ENCODE data around the gene BRAP. TPM values are rescaled to one million over a fixed set of nuclear protein-coding genes. Genes with fewer than 3 reads are reported as not detected.
"Not testable (repeated sequence)": the region's sequence is repeated elsewhere in the genome, so short reads cannot be mapped to it uniquely, and the experiment has no call there.

The BRAP gene
- total RNA-seq, 2 donors from 2014 or later = 10.1 to 13.4 TPM

DNA sequence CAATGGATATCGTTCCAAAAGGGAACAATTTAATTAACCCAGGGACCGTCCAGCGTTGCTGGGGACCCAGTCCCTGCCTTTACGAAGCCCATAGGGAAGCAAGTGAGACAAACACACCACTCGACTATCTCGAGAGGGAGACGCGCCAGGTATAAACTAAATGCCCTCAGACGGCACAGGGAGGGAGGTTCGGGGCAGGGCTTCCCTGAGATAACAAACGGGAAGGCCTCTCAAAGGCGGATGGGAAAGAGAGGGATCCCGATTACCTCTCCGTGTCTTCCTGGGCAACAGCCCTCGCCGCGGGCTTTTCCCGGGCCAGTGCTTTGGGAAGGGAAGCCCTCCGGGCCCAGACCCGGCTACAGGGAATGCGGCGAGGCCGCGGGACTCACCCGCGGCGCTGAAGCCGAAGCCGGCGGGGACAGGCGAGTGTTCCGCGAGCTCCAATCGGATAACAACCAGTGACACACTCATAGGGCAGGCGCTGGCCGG, 390 bp downstream of the BRAP start:
- no peaks in the 10 kb centered on the region for H3K9me3 ChIP-seq
- peak overlapping the region; percentile 95 to 99 for H3K4me3 ChIP-seq
- H3K36me3 ChIP-seq = peaks cover 27% of the 10 kb centered on the region
- H3K4me1 ChIP-seq = peaks cover 0 to 25% of the 10 kb centered on the region in 2 donors
- TF ChIP-seq, protein P1, sequence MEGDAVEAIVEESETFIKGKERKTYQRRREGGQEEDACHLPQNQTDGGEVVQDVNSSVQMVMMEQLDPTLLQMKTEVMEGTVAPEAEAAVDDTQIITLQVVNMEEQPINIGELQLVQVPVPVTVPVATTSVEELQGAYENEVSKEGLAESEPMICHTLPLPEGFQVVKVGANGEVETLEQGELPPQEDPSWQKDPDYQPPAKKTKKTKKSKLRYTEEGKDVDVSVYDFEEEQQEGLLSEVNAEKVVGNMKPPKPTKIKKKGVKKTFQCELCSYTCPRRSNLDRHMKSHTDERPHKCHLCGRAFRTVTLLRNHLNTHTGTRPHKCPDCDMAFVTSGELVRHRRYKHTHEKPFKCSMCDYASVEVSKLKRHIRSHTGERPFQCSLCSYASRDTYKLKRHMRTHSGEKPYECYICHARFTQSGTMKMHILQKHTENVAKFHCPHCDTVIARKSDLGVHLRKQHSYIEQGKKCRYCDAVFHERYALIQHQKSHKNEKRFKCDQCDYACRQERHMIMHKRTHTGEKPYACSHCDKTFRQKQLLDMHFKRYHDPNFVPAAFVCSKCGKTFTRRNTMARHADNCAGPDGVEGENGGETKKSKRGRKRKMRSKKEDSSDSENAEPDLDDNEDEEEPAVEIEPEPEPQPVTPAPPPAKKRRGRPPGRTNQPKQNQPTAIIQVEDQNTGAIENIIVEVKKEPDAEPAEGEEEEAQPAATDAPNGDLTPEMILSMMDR (IDR thresholded peaks at IDR 0.05) = no peak
- H3K27me3 ChIP-seq = no peaks in the 10 kb centered on the region
- DNase-seq (ENCODE audit: low spot score) = no peak
- peak overlapping the region; percentile 89 to 90 for H3K27ac ChIP-seq

DNA sequence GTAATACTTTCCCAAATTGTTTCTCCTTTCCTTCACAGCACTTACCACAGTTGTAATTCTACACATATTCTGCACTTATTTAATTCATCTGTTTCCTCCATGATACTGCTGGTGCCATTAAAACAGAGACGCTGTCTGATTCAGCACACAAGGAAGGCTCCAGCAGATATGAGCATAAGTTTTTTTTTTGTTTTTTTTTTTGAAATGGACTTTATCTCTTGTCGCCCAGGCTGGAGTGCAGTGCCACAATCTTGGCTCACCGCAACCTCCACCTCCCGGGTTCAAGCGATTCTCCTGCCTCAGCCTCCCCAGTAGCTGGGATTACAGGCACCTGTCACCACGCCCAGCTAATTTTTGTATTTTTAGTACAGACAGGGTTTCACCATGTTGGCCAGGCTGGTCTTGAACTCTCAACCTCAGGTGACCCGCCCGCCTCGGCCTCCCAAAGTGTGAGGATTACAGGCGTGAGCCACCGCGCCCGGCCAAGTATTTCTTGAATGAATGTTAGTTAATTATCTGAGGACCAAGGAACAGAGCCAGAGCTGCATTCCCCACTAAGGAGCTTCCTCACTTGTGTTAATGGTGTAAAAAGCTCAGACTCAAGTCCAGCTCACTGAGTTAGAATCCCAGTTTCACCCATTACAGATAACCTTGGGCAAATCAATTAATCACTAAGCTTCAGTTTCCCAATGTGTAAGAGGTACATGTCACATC, 1.1 kb downstream of the BRAP start:
- not testable (repeated sequence) for DNase-seq (ENCODE audit: low spot score)
- peak overlapping the region in 1 of 2 donors; percentile 89 for H3K27ac ChIP-seq
- peaks cover 34% of the 10 kb centered on the region for H3K36me3 ChIP-seq

DNA sequence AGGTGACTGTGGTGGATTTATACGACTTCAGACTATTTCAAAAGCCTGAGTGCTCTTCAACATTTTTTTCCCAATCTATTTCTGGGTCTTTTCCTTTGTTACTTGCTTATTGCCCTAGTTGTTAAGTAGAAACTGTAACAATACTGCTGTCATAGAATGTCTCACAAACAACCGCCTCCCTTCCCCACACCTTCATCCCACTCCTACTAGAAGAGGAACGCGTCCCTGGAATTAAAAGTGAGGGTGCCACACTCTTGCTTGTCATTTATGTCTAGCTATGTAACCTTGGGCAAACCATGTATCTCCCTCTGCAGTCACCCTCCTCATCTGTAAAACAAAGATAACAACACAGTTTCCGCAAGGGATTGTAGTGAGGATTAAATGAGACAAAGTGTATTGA, 8.6 kb downstream of the BRAP start:
- no peaks in the 10 kb centered on the region for H3K27me3 ChIP-seq
- TF ChIP-seq, protein P1 (IDR thresholded peaks at IDR 0.05) = no peak
- H3K36me3 ChIP-seq = peaks cover 66% of the 10 kb centered on the region
- H3K4me1 ChIP-seq = no peaks in the 10 kb centered on the region
- DNase-seq (ENCODE audit: low spot score) = no peak
- H3K4me3 ChIP-seq = no peak overlapping the region
- H3K9me3 ChIP-seq = no peaks in the 10 kb centered on the region
- H3K27ac ChIP-seq = no peak overlapping the region

More for the DNA sequence above, 1.1 kb downstream of the BRAP start:
- Histone ChIP-seq H3K4me3 (peak overlapping the region; percentile 95 to 99), H3K4me1 (peaks cover 0 to 25% of the 10 kb centered on the region in 2 donors)
- H3K27me3 ChIP-seq, H3K9me3 ChIP-seq: not testable (repeated sequence)

DNA sequence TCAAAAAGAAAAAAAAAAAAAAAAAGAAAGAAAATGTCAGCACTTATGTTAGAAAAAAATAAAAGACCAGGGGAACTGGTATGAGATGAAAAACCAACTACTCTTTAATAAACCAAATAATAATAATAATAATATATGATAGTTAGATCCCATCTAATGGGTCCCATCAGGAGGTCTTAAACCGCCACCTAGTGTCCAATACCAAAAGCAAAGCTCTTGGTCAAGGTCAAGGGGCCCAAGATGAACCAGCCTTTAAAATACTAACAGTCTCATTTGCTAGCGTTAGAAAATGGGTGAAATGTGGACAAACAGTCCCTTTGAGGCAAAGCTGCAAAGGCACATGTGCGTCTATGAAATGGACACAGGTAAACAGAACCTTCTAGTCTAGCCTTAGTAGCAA, 12.3 kb downstream of the BRAP start:
- no peak for DNase-seq (ENCODE audit: low spot score)
- Histone ChIP-seq H3K36me3 (peaks cover 65% of the 10 kb centered on the region), H3K27ac (no peak overlapping the region)

DNA sequence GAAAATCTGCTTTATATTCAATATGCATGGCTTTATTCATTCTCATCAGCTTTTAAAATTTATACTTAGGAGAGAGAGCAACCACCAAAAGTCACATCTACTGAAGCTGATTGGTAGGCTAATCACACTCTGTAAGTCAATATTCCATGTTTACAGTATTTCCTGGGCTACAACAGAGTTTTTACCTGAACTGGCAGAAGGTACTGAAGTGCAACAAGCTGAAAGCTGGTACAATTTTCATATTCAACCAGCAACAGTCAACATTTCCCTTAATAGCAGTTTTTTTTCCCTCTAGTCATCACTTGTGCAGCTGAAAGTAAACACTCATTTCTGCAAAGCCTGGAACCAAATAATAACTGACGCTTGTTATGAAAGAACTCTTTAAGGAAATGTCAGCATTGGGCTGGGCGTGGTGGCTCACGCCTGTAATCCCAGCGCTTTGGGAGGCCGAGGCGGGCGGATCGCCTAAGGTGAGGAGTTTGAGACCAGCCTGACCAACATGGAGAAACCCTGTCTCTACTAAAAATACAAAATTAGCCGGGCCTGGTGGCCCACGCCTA, 12.9 kb downstream of the BRAP start:
- no peak overlapping the region for H3K27ac ChIP-seq
- H3K36me3 ChIP-seq = peaks cover 60% of the 10 kb centered on the region
- no peaks in the 10 kb centered on the region for H3K4me1 ChIP-seq
- TF ChIP-seq, protein P1 (IDR thresholded peaks at IDR 0.05) = no peak
- H3K9me3 ChIP-seq = no peaks in the 10 kb centered on the region
- no peak overlapping the region for H3K4me3 ChIP-seq
- no peak for DNase-seq (ENCODE audit: low spot score)
- no peaks in the 10 kb centered on the region for H3K27me3 ChIP-seq

More for the DNA sequence above, 12.3 kb downstream of the BRAP start:
- no peak overlapping the region for H3K4me3 ChIP-seq
- H3K4me1 ChIP-seq = no peaks in the 10 kb centered on the region
- H3K9me3 ChIP-seq = no peaks in the 10 kb centered on the region
- TF ChIP-seq, protein P1 (IDR thresholded peaks at IDR 0.05) = peak in 1 of 2 donors; percentile 48
- H3K27me3 ChIP-seq = no peaks in the 10 kb centered on the region

DNA sequence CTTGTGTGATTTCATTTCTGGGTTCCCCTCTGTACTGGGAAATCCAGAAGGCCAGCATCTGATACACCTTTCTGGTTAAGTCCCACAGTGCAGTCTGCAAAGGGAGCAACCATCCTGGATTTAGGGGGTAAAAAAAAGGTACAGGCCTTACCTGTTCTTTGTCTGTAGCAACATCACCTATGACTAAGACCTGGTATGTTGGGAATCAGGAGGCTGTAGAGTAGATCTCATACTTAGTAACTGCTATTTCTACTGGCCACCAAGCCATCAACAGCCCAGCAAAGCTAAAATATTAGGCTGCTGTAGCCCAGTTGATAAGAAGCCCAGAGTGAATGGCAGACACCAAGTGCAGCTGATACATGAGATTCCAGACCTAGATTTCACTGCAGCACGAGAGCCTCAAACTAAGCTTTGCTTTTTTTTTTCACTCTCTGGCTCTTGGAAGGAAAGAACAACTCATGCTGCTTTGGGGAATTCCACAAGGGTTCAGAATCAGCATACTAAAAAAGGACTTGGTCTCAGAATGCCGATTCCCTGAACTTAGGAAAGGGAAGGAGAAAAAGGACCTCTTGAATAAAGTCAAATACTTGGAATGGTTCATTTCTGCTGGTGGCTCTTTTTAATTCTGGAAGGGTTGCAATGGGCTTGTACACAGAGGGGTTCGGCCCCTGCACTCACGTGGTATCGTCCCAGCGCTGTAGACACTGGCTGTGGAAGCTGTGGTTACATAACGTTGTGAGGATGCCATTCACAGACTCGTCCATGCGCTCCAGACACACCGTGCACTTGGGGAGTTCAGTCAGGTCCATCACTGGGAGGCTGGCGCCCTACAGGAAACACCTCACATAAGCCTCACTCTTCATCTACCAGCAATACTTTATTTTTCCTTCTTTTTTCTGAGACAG, 20.5 kb downstream of the BRAP start:
- Histone ChIP-seq H3K27ac (no peak overlapping the region), H3K27me3 (no peaks in the 10 kb centered on the region), H3K4me3 (no peak overlapping the region), H3K9me3 (no peaks in the 10 kb centered on the region), H3K36me3 (peaks cover 66% of the 10 kb centered on the region), H3K4me1 (no peaks in the 10 kb centered on the region)
- no peak for DNase-seq (ENCODE audit: low spot score)
- TF ChIP-seq, protein P1 (IDR thresholded peaks at IDR 0.05) = no peak

Measured in right atrium auricular region (tissue), 2 donors.